ENCODE results near the gene C20orf202. TPM values are rescaled to one million over a fixed set of nuclear protein-coding genes. Genes with fewer than 3 reads are reported as not detected.

C20orf202 gene
- total RNA-seq, 4 donors from 2014 or later, result 1.1 TPM; not detected in 3

DNA sequence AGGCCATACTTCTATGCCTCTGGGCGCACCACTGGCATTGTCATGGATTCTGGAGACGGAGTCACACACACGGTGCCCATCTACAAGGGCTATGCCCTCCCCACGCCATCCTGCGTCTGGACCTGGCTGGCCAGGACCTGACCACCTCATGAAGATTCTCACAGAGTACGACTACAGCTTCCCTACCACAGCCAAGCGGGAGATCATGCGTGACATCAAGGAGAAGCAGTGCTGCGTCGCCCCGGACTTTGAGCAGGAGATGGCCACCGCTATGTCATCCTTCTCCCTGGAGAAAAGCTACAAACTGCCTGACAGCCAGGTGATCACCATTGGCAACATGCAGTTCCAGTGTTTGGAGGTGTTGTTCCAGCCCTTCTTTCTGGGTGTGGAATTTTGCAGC is 42.3 kb upstream of the C20orf202 start:
- Histone ChIP-seq H3K27ac (no peak overlapping the region), H3K36me3 (peaks cover 7 to 85% (median 27%) of the 10 kb centered on the region in 3 donors)

DNA sequence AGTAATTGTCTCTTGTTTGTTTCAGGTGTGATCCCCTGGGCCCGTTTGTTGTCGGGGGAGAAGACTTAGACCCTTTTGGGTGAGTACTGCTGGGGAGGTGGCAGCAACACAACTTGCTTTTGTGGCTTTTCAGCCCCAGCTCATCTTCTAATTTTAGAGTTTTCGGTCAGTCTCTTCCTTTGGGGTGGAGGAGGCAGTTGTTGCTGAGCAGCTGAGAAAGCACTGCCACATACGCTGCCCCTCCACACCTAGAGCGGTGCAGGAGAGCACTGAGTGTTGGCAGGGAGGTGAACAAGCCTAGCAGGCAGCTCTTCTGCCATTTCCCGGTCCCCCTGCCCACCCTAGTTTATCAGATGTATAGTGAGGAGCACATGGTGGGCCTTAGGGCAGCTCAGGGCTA is 40.1 kb upstream of the C20orf202 start:
- no peaks in the 10 kb centered on the region for H3K9me3 ChIP-seq
- H3K4me3 ChIP-seq, result no peak overlapping the region
- 86 to 97% methylated on average over 3 to 5 of the region's 6 CpGs for WGBS, 2 donors
- DNase-seq, result no peak
- peaks cover 7 to 95% (median 30%) of the 10 kb centered on the region in 3 donors for H3K36me3 ChIP-seq
- no peaks in the 10 kb centered on the region for H3K4me1 ChIP-seq
- no peak overlapping the region for H3K27ac ChIP-seq
- no peaks in the 10 kb centered on the region for H3K27me3 ChIP-seq
- no peak for TF ChIP-seq POLR2A (IDR thresholded peaks at IDR 0.05)
- TF ChIP-seq, protein P1, sequence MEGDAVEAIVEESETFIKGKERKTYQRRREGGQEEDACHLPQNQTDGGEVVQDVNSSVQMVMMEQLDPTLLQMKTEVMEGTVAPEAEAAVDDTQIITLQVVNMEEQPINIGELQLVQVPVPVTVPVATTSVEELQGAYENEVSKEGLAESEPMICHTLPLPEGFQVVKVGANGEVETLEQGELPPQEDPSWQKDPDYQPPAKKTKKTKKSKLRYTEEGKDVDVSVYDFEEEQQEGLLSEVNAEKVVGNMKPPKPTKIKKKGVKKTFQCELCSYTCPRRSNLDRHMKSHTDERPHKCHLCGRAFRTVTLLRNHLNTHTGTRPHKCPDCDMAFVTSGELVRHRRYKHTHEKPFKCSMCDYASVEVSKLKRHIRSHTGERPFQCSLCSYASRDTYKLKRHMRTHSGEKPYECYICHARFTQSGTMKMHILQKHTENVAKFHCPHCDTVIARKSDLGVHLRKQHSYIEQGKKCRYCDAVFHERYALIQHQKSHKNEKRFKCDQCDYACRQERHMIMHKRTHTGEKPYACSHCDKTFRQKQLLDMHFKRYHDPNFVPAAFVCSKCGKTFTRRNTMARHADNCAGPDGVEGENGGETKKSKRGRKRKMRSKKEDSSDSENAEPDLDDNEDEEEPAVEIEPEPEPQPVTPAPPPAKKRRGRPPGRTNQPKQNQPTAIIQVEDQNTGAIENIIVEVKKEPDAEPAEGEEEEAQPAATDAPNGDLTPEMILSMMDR (IDR thresholded peaks at IDR 0.05), result no peak
- intact Hi-C loops (cut with DNase I), result no loop called here

More for the DNA sequence above, 42.3 kb upstream of the C20orf202 start:
- TF ChIP-seq POLR2A (IDR thresholded peaks at IDR 0.05), result no peak
- TF ChIP-seq, protein P1 (IDR thresholded peaks at IDR 0.05), result no peak
- intact Hi-C loops (cut with DNase I), result no loop called here
- DNase-seq, result no peak
- H3K4me1 ChIP-seq, result no peaks in the 10 kb centered on the region
- H3K27me3 ChIP-seq, result no peaks in the 10 kb centered on the region
- H3K9me3 ChIP-seq, result no peaks in the 10 kb centered on the region
- 97% methylated on average over 9 of the region's 12 CpGs; no CpG with 5 or more reads in 1 of the 2 donors for WGBS, 2 donors
- no peak overlapping the region for H3K4me3 ChIP-seq

DNA sequence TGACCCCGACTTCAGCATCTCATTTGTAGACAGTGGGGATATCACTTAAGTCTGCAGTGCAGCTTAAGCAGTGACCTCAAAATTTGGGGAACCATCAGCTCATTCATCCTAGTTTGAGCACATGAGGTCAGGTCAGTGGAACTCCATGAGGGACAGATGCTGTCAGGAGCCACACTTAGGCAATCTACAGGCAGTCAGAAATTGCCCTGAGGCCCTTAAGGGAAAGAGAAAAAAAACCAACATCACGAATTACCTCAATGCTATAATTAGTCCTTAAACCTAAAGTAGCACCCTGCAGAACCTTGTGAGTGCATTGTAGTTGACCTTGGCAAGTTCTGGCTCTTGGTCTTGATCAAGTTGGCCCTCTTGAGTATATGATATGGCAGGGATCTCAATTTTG is 39.6 kb upstream of the C20orf202 start:
- TF ChIP-seq, protein P1 (IDR thresholded peaks at IDR 0.05), result no peak
- TF ChIP-seq POLR2A (IDR thresholded peaks at IDR 0.05), result no peak
- WGBS, 2 donors, result 38 to 100% methylated on average over 1 to 2 of the region's 2 CpGs

DNA sequence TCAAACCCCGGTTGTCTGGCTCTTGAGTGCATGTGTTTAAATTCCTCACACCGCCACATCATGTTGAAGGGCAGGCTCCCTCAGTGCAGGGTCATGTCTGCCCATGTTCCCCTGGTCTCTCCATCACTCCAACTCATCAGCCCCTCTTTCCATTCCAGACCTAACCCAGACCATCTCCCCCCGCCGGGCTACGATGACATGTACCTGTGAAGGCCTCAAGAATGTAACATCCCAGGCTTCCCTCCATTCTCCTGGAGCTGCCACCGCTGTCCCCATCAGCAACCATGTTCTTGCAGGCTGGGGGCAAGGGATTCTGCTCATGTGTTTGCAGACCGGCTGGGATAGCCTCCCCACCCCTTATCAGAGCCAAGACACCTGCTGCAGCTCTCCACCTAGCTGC is 38.4 kb upstream of the C20orf202 start:
- 77 to 98% methylated on average over 4 to 7 of the region's 7 CpGs for WGBS, 2 donors
- H3K36me3 ChIP-seq, result peaks cover 11 to 100% (median 46%) of the 10 kb centered on the region in 3 donors
- TF ChIP-seq, protein P1 (IDR thresholded peaks at IDR 0.05), result no peak
- TF ChIP-seq POLR2A (IDR thresholded peaks at IDR 0.05), result no peak
- no peaks in the 10 kb centered on the region for H3K9me3 ChIP-seq
- no peaks in the 10 kb centered on the region for H3K4me1 ChIP-seq
- no peak overlapping the region for H3K27ac ChIP-seq
- no peak for DNase-seq
- no peak overlapping the region for H3K4me3 ChIP-seq
- no peaks in the 10 kb centered on the region for H3K27me3 ChIP-seq
- intact Hi-C loops (cut with DNase I), result no loop called here

More for the DNA sequence above, 39.6 kb upstream of the C20orf202 start:
- Histone ChIP-seq H3K27ac (no peak overlapping the region), H3K36me3 (peaks cover 9 to 98% (median 35%) of the 10 kb centered on the region in 3 donors), H3K4me3 (no peak overlapping the region), H3K9me3 (no peaks in the 10 kb centered on the region), H3K4me1 (no peaks in the 10 kb centered on the region), H3K27me3 (no peaks in the 10 kb centered on the region)
- DNase-seq, result no peak
- intact Hi-C loops (cut with DNase I), result no loop called here

DNA sequence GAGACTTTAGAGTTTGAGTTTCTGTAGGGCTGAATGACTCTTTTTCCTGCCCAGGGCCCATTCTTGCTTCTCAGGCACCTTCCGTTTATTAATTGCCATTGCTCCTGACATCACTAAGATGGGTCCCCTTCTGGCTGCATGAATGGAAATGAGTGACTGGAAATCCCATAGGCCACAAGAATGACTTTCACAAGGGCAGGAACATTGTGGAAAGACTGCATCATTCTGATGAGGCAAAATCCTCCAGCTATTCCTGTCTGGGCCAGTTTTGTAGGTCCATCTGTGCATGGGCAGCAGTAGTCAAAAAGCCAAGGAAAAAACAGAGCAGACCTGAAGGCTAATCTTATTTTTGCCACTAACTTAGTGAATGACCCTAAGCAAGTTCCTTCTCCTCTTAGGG is 37.7 kb upstream of the C20orf202 start:
- H3K27ac ChIP-seq, result no peak overlapping the region
- DNase-seq, result no peak
- intact Hi-C loops (cut with DNase I), result no loop called here
- no peaks in the 10 kb centered on the region for H3K27me3 ChIP-seq
- no peaks in the 10 kb centered on the region for H3K4me1 ChIP-seq
- H3K9me3 ChIP-seq, result no peaks in the 10 kb centered on the region
- 94 to 100% methylated on average over 1 of the region's 1 CpG for WGBS, 2 donors
- H3K4me3 ChIP-seq, result no peak overlapping the region
- peaks cover 11 to 100% (median 42%) of the 10 kb centered on the region in 3 donors for H3K36me3 ChIP-seq
- TF ChIP-seq, protein P1 (IDR thresholded peaks at IDR 0.05), result no peak
- TF ChIP-seq POLR2A (IDR thresholded peaks at IDR 0.05), result no peak
